Mucosa of stomach (tissue), 1 donor: ENCODE results near the gene SH3BP4.
A peak's percentile ranks its signal among the peaks of the same experiment; 100 is the strongest.

Experiments used
- H3K27me3 ChIP-seq: one replicate; pipeline ENCODE4 v1.7.0; 2013; ENCODE audit warnings: mild to moderate bottlenecking, low read length; ENCODE audit not compliant: control insufficient read depth, insufficient read depth
- H3K36me3 ChIP-seq: one replicate; pipeline ENCODE4 v1.7.0; 2013; ENCODE audit warnings: low read length; ENCODE audit not compliant: control insufficient read depth, insufficient read depth
- H3K4me1 ChIP-seq: one replicate; pipeline ENCODE4 v1.7.0; 2013; ENCODE audit warnings: mild to moderate bottlenecking, low read length; ENCODE audit not compliant: control insufficient read depth, insufficient read depth
- H3K4me3 ChIP-seq: one replicate; pipeline ENCODE4 v1.7.0; 2013; ENCODE audit warnings: low read length
- H3K9ac ChIP-seq: one replicate; pipeline ENCODE4 v1.7.0; 2013; ENCODE audit warnings: mild to moderate bottlenecking, low read length, moderate library complexity
- H3K9me3 ChIP-seq: one replicate; pipeline ENCODE4 v1.7.0; 2013; ENCODE audit warnings: mild to moderate bottlenecking, low read length, moderate library complexity; ENCODE audit not compliant: control insufficient read depth
- donor health status: Pancreatic carcinoma.

SH3BP4 gene

DNA sequence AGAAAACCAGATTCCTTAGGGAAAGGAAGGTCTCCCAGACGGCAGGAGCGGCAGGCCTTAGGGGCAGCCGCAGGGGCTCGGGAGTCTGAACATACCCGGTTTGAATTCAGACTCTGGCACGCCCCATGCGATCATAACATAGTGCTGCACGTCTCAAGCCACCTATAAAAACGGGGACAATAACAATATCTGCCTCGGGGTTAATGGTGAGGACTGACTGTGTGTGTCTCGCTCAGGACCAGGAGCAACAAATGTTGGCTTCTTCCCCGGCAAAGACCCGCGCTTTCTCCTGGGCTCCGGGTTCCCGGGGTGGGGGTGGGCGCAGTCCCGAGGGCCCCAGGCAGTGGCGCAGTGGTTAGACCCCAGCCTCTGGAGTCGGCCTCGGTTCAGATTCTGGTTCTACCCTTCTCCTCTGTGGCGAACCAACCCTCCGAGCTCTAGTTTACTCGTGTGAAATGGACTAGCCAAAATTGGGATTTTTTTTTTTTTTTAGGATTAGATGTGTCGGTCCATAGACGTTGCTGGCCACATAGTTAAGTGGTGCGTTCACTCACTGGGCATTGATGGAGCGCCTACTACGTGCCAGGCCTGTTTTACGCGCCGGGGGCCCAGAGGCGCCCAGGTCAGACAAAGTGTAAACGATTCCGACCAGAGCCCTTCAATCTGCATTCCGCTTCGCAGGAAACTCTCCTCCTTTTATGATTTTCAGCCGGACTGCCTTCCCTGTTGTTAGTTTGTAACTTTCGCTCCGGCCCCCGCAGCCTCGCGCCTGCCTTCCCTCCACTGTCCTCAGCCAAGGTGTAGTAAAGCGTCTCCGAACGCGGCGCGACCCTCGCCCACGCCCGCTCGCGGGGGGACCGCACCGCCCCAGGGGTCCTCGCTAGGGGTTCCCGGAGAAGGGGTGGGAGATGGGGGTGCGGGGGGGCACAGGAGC lies 820 bp upstream of the SH3BP4 start:
- Histone ChIP-seq H3K4me3 (peak overlapping the region; percentile 14), H3K9me3 (no peaks in the 10 kb centered on the region), H3K9ac (peak overlapping the region; percentile 70), H3K27me3 (peaks cover 7% of the 10 kb centered on the region), H3K36me3 (no peaks in the 10 kb centered on the region), H3K4me1 (peaks cover 31% of the 10 kb centered on the region)

DNA sequence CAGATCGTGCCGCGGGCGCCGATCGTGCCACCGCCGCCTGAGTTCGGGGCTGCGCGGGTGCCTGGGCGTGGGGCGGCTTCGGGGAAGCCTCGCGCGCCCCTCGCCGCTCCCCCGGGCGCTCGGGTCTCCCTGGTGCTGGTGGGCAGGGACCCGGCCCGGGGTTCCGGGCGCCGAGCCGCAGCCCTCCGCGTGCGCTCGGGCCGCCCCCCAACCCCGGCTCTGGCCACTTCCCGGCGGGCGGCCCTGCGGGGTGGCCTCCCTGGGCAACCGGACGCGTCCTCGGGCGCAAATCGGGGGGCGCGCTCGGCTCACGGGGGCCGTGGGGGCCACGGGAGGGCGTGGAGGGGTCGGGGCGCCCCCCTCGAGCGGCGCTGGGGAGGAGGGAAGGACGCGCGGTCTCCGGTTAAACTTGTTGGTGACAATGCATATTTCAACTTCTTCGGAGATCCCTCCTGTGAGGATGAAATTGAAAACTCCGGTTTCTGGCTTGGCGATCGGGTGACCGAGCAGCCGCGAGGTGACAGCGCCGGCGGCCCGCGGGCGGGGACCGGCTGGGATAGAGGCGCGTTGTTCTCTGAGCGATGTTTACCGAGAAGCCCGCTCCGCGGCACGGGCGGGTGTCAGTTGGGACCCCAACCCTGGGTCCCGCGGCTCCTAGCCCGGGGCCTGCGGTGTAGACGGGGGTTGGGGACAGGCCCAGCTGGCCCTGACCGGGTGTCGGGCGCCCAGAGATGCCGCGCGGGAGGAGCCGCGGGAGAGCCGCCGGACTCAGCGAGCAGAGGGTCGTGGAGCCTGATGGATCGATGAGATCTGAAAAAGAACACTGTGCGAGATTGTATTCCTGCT lies 676 bp downstream of the SH3BP4 start:
- H3K4me1 ChIP-seq = peaks cover 38% of the 10 kb centered on the region
- peak overlapping the region; percentile 74 for H3K9ac ChIP-seq

DNA sequence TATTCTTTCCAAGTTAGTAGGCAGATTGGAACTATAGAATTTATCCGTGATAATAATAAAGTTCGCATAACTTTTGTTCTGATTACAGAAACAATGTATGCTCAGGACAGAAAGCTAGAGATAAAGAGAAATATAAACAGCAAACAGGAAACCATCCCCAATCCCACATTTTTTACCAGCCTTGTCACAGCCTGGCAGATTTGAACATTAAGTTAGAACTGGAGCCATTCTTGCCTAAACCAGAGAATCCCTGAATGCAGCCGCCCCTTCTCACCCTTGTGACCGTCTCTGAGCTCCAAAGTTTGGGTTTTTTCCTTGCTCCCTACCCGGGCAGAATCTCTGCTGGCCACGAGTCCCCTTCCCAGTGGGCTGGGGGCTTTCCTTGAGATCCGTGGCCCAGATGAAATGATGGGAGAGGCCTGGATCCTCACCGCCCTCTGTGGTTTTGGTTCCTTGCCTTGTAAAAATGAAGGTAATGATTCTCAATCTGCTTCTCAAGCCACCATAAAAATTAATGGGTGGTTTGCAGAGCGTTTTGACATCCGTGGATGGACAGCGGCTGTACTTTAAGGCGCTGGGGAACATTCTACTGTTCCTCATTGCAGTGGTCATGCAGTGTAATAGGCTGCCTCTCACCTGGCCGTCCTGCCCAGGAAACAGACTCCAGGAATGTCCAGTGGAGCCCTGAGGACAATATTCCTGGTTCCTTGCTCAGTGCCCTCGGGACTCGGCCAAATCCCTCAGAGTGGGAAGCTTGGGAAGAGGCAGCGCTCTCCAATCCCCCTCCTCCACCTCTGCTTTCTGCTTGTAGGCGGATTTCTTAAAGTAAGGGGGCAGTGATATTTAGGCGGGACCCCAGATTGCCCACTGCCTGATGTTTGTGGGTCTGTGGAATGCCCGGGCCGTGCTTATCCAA lies 1.6 kb downstream of the SH3BP4 start:
- peaks cover 46% of the 10 kb centered on the region for H3K4me1 ChIP-seq
- peaks cover 7% of the 10 kb centered on the region for H3K27me3 ChIP-seq
- no peaks in the 10 kb centered on the region for H3K36me3 ChIP-seq
- peak overlapping the region; percentile 77 for H3K4me3 ChIP-seq
- no peaks in the 10 kb centered on the region for H3K9me3 ChIP-seq
- peak overlapping the region; percentile 74 for H3K9ac ChIP-seq

More for the DNA sequence above, 676 bp downstream of the SH3BP4 start:
- H3K4me3 ChIP-seq = peak overlapping the region; percentile 77
- peaks cover 7% of the 10 kb centered on the region for H3K27me3 ChIP-seq
- no peaks in the 10 kb centered on the region for H3K9me3 ChIP-seq
- no peaks in the 10 kb centered on the region for H3K36me3 ChIP-seq

DNA sequence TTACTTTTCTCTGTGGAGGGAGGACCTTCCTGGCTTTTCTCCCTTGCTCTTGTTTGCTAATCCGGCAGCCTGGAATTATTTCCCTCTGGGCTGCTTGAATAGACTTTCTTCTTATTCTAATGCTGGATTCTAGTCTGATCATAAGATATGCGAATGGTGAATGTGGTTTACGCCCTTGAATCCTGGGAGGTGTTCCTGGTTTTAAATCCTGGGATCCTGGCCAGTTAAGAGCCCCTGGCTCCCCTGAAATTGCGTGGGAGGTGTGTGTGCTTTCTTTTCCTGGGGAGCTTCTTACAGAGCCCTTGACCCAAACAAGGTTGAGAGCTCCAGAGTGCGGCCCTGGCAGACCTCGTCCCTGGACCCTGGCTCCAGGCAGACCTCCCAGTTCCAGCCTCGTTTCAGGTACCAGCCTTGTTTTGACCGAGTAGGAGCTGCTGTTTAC lies 2.8 kb downstream of the SH3BP4 start:
- no peaks in the 10 kb centered on the region for H3K9me3 ChIP-seq
- peak overlapping the region; percentile 74 for H3K9ac ChIP-seq
- H3K36me3 ChIP-seq = no peaks in the 10 kb centered on the region
- peaks cover 50% of the 10 kb centered on the region for H3K4me1 ChIP-seq
- H3K27me3 ChIP-seq = peaks cover 7% of the 10 kb centered on the region
- peak overlapping the region; percentile 77 for H3K4me3 ChIP-seq

DNA sequence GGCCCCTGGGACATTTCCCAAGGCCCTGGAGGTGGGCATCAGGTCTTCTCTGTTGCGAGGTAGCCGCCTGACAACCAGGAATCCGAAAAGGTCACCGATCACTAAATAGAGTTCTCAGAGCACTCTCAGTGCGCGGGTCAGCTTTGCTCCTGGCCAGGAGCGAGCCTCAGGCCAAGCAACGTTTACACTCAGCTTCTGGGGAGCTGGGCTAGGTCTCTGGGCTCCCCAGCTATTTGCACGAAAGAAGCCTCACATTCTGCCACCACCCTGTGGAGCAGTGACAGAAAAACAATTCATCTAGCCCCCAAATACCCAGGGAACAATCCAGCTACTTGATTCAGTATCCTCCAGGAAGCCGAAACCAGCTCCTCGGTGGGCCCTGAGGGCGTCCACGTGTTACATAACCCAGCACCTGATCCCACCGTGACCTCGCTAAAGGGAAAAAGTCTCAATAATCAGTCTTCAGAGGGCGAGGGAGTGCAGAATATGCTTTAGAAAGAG lies 3.3 kb downstream of the SH3BP4 start:
- no peaks in the 10 kb centered on the region for H3K9me3 ChIP-seq
- peak overlapping the region; percentile 74 for H3K9ac ChIP-seq
- H3K4me1 ChIP-seq = peaks cover 50% of the 10 kb centered on the region
- H3K36me3 ChIP-seq = no peaks in the 10 kb centered on the region
- H3K27me3 ChIP-seq = peaks cover 4% of the 10 kb centered on the region
- H3K4me3 ChIP-seq = peak overlapping the region; percentile 77

DNA sequence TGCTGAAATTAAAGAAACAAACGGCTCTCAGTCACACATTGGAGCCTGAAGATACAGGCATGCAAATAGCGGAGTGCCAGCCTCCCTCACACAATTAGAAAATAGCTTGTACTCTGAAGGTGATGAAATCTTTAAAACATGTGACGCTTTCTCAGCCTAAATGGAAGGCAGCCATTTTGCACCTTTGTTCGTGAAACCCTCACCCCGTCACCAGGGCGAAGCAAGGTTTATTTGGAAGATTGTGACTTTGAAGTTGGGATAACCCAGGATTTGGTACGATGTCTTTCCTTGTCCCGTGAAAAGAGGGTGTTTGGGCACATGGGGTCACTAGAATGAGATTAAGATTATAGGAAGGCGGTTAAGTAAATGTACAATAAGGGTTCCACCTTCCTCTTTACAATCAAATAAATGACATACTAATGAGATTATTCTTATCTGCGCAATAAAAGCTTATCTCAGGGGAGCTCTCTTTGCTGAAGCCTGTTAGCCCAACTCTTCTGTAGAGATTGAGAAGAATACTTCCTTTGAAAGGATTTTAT lies 4.2 kb downstream of the SH3BP4 start:
- Histone ChIP-seq H3K9ac (no peak overlapping the region), H3K9me3 (no peaks in the 10 kb centered on the region), H3K4me3 (no peak overlapping the region), H3K36me3 (no peaks in the 10 kb centered on the region), H3K27me3 (peaks cover 4% of the 10 kb centered on the region), H3K4me1 (peaks cover 50% of the 10 kb centered on the region)

DNA sequence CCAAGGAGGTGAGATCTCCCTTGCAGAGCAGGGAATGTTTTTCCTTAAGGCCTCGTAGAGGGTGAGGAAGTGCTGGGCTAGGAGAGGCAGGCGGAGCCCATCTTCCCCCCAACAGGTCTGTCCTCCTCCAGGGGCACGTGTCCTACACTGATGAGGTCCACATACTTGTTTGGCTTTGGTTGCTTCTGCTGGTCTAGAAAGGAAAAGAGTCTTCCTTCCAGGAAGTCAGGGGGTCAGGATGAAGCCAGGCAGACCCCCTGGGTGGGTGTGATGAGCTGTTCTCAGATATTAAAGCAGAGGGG lies 6.0 kb downstream of the SH3BP4 start:
- Histone ChIP-seq H3K4me1 (peaks cover 50% of the 10 kb centered on the region), H3K4me3 (no peak overlapping the region), H3K9ac (no peak overlapping the region), H3K9me3 (no peaks in the 10 kb centered on the region), H3K27me3 (peaks cover 4% of the 10 kb centered on the region), H3K36me3 (no peaks in the 10 kb centered on the region)

DNA sequence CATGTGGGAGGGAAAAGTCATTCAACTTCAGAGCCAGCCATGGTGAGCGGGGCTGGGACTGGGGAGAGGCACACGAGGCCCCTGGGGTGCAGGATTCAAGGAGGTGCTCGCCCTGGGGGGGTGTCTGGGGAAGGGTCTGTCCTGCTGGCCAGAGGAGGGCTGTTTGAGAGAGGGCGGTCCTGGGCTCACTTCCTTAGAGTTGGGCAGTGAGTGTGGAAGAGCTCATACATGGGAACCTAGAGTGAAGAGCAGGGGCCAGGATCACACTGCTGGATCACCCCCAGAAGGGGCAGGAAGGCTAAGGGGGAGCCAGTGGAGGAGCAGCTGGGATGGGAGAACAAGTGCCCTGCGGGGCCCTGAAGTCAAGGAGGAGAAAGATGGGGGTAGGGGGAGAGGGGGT lies 6.5 kb downstream of the SH3BP4 start:
- no peak overlapping the region for H3K4me3 ChIP-seq
- peaks cover 4% of the 10 kb centered on the region for H3K27me3 ChIP-seq
- H3K36me3 ChIP-seq = no peaks in the 10 kb centered on the region
- H3K4me1 ChIP-seq = peaks cover 47% of the 10 kb centered on the region
- H3K9me3 ChIP-seq = no peaks in the 10 kb centered on the region
- no peak overlapping the region for H3K9ac ChIP-seq

DNA sequence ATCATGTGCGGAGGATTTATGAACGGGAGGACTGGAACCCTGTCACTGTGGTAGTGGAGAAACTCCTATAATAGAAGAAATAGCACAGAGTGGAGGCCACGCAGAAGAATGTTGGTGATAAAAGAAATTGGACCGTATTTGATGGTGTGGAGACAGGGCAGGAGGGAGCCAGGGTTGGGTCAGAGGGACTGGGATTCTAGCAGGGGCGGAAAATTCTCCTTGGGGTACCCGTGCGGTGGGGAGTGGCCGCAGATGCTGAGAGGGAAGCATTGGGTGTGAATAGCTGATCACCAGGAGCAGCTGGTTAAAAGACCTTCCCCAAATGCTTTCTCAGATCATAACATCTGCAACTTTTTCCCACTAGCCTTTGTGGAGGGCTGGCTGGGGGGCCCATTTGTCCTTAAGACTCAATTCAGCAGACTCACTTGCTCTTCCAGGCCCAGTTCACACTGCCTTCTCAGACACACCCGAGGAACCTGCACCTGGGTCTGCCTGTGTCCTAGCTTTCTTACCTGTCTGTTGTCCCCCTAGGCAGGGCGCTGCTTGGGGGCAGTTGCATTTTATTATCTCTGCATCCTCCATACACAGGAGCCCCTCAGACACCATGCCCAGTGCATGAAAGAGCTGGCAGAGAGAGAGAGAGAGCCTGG lies 7.1 kb downstream of the SH3BP4 start:
- Histone ChIP-seq H3K9ac (no peak overlapping the region), H3K4me1 (peaks cover 47% of the 10 kb centered on the region), H3K36me3 (no peaks in the 10 kb centered on the region), H3K9me3 (no peaks in the 10 kb centered on the region), H3K27me3 (no peaks in the 10 kb centered on the region), H3K4me3 (no peak overlapping the region)

DNA sequence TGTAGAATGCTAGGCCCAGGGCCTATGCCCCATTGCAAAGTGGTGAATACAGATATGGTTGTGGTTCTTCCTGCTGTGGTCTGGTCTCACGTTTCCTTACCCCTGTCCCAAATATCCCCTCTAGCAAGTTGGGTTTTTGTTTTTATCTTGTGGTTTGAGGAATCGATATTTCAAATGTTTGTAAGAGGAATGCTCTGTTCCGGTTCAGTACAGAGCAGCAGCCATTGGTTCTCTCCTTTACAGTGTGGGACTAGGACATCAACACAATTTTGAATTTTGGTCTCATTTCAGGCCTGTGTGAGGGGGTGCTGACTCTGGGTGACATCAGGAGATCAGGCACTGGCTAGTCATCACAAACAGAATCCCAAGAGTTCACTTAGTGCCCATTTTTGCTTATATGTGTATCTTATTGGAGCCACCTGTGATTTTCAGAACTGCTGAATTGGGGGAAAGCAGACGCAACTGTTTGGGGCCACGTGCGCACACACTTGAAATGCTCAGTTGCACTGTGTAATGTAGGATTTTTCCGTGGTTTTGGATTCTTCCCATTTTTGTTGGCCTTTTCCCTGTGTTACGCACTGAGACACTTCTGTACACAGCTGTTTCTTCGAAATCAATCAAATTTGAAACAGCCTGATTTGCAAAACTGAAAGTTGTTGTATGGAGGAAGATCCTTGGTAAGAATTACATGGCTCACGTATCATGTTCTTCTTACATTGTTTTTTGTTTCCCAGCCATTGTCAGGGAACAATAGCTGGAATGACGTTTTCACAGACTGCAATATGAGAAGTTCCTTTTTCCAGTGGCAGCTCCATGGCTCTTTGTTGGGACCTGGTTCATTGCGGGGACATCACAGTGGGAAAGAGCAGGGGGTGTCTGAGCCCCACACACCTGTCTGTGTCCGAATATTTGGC lies 8.6 kb downstream of the SH3BP4 start:
- Histone ChIP-seq H3K9me3 (no peaks in the 10 kb centered on the region), H3K4me3 (no peak overlapping the region), H3K4me1 (peaks cover 33% of the 10 kb centered on the region), H3K36me3 (no peaks in the 10 kb centered on the region), H3K27me3 (no peaks in the 10 kb centered on the region), H3K9ac (no peak overlapping the region)
